ENCODE data around the gene PNRC2. TPM values are rescaled to one million over a fixed set of nuclear protein-coding genes. Genes with fewer than 3 reads are reported as not detected.
A peak's percentile ranks its signal among the peaks of the same experiment; 100 is the strongest.

PNRC2 gene
- total and polyA plus RNA-seq, 10 of the 15 experiments (the other 5 are each of a cell fraction or from before 2014, with no cell fraction given): 106 to 205 (median 163) TPM

- TF ChIP-seq BCL3 (IDR thresholded peaks at IDR 0.05; ENCODE audit: borderline replicate concordance, insufficient read depth, low read depth, low read length, poor library complexity, severe bottlenecking) (peak; percentile 55), CREM (IDR thresholded peaks at IDR 0.05; ENCODE audit: low read depth) (peak; percentile 75; the same call in 1 of the 2 replicates), MTA2 (IDR thresholded peaks at IDR 0.05; ENCODE audit: low read depth) (peak; percentile 68), BRCA1 (IDR thresholded peaks at IDR 0.05; ENCODE audit: low read depth, low read length) (no peak)
Observed at GRCh38 chr1:23995431-23995837, 35.8 kb downstream of the PNRC2 start (continued).

- FAIRE-seq (no peak), ATAC-seq (no peak), DNase-seq (ENCODE audit: low read depth, low spot score) (no peak)
- TF ChIP-seq JUNB (IDR thresholded peaks at IDR 0.05) (no peak), RCOR1 (conservative IDR thresholded peaks at IDR 0.05; ENCODE audit: low read depth, low read length) (no peak)
- POLR2A ChIA-PET: interaction anchor here (0.6 to 0.7 kb wide), 3 partner anchors 15 to 300 kb away, joined by 3 to 4 read pairs (median 4); partner anchors contain the start of gene SRSF10
- no peaks in the 10 kb centered on the region for H4K20me1 ChIP-seq (ENCODE audit: control insufficient read depth, insufficient read depth)
- 83% methylated on average over 10 of the region's 10 CpGs for WGBS (ENCODE audit: insufficient coverage, insufficient replicate concordance, low lambda C conversion rate, missing lambda C conversion rate)
- H3K9me3 ChIP-seq (replicated peaks; ENCODE audit: control insufficient read depth, insufficient read depth, low read length): no peaks in the 10 kb centered on the region; the same call in 2 of the 3 replicates
- H3K9ac ChIP-seq (ENCODE audit: control insufficient read depth, insufficient read depth, low read length): no peak overlapping the region
- CTCF ChIA-PET: interaction anchor here (1.1 kb wide), 1 partner anchor 33 kb away, joined by 3 read pairs; no protein-coding TSS in a partner anchor
- no TSS peak for BruUV-seq (replicated peaks)
- no peaks in the 10 kb centered on the region for H3K36me3 ChIP-seq (ENCODE audit: control insufficient read depth in 2 of 2, insufficient read depth in 2 of 2, low read length in 1 of 2)
- SMC1A ChIA-PET (ENCODE audit: uncharacterized antibody, unreplicated experiment): interaction anchor here (1.6 to 3.0 kb wide), 2 partner anchors 15 to 19 kb away, joined by 3 to 18 read pairs; partner anchors contain the start of gene SRSF10
- no peaks in the 10 kb centered on the region for H3K27me3 ChIP-seq (replicated peaks in 1 of 2; ENCODE audit: control insufficient read depth in 2 of 2, insufficient read depth in 2 of 2, low read length in 1 of 2)
- peaks cover 23% of the 10 kb centered on the region for H3K4me1 ChIP-seq (ENCODE audit: control insufficient read depth, insufficient read depth, low read length)
- H3K79me2 ChIP-seq (ENCODE audit: control insufficient read depth, insufficient read depth, low read length): no peaks in the 10 kb centered on the region
- no peak overlapping the region for H2AFZ ChIP-seq (ENCODE audit: control insufficient read depth, low read depth, low read length)
- no peak overlapping the region for H3K4me3 ChIP-seq
- RAD21 ChIA-PET (ENCODE audit: unreplicated experiment): interaction anchor here (0.9 kb wide), 1 partner anchor 17 kb away, joined by 4 read pairs; the partner anchor contains the start of gene SRSF10
- in situ Hi-C loops (cut with MboI): no loop called here
- intact Hi-C loops (cut with micrococcal nuclease; ENCODE audit: unreplicated experiment): loop anchor here (2.0 kb wide), 1 partner anchor 16 kb away; the partner anchor contains the start of gene SRSF10
- H3K4me2 ChIP-seq (ENCODE audit: control insufficient read depth, insufficient read depth): no peak overlapping the region
- H3K27ac ChIP-seq (ENCODE audit: control insufficient read depth, insufficient read depth): no peak overlapping the region
Observed at GRCh38 chr1:23996700-23997229, 37.1 kb downstream of the PNRC2 start.
